ENCODE measurements around the gene C11orf91.
A peak's percentile ranks its signal among the peaks of the same experiment; 100 is the strongest.

C11orf91 gene

DNA sequence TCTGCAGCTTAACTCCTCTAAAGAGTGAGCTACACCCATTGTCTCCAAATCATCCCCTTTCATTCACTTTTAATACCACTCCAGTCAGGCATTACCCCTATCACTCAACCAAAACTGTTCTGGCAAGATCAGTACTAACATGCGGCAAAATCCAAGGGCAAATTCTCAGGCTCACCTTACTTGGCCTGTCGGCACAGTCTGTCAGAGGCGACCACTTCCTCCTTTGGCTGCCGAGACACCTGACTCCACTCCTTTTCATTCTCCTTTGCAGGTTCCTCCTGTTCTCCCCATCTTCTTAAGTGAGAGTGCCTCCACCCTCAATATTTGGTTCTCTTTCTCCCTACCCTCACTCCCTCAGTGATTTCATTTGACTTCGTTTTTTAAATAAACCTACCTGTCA lies 4.2 kb downstream of the C11orf91 start:
- WGBS (ENCODE audit: extremely low coverage, insufficient coverage, insufficient read length), result no CpG with 5 or more reads among the region's 5 CpGs
- Histone ChIP-seq H3K36me3 (ENCODE audit: control insufficient read depth in 1 of 2, insufficient read depth in 2 of 2, low read length in 2 of 2) (no peaks in the 10 kb centered on the region), H2BK12ac (ENCODE audit: low read length) (no peak overlapping the region), H3K27ac (ENCODE audit: low read depth, low read length) (no peak overlapping the region), H4K12ac (ENCODE audit: low read depth, low read length) (no peak overlapping the region), H3K23ac (ENCODE audit: low read length) (no peak overlapping the region), H3K4me1 (ENCODE audit: control insufficient read depth in 1 of 2, insufficient read depth in 2 of 2, low read length in 2 of 2) (peaks cover 20 to 31% of the 10 kb centered on the region in 2 experiments), H3K79me1 (ENCODE audit: low read length) (peaks cover 20% of the 10 kb centered on the region), H3K14ac (ENCODE audit: low read length) (no peak overlapping the region), H4K91ac (ENCODE audit: low read depth, low read length) (no peak overlapping the region), H3K27me3 (ENCODE audit: insufficient read depth, low read length) (no peaks in the 10 kb centered on the region), H2BK5ac (ENCODE audit: low read depth, low read length, poor library complexity) (no peak overlapping the region), H3K4me2 (ENCODE audit: low read length) (no peak overlapping the region), H3K79me2 (ENCODE audit: control insufficient read depth, insufficient read depth, low read length, poor library complexity) (no peaks in the 10 kb centered on the region), H4K8ac (ENCODE audit: low read depth, low read length) (no peak overlapping the region), H2AK5ac (ENCODE audit: low read length) (no peak overlapping the region), H3K18ac (ENCODE audit: low read length) (no peak overlapping the region), H3K9ac (ENCODE audit: low read length) (no peak overlapping the region), H3K9me3 (ENCODE audit: insufficient read depth, low read depth, low read length) (no peaks in the 10 kb centered on the region), H3K4ac (ENCODE audit: low read depth, low read length) (no peak overlapping the region), H2BK120ac (ENCODE audit: insufficient read depth, low read length, poor library complexity) (no peak overlapping the region), H2AFZ (ENCODE audit: insufficient read depth, low read length, poor library complexity) (no peak overlapping the region), H3K4me3 (ENCODE audit: low read depth, low read length) (no peak overlapping the region)
- DNase-seq, result no peak

DNA sequence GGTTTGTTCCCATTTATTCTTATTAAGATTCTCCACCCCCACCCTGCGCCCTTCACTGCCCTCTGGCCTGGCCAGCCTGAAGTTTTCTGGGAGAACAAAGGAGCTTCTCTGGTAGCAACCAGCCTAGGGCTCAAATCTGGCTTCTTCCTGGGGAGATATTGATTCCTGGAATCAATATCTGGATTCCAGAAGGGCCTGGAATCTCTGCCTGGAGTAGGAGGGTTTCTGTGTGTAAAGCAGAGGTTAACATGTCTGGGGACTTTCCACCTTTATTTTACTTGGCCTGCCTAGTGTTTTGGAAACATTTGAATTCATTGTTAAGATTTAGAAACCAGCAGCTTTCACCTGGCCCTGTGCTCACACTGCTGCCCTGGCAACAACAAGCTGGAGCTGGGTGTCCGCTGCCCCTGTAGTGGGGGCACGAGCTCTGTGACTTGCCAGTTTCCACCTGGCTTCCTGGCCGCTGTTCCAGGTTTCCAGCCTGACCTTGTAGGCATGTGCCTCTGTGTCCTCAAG lies 5.5 kb downstream of the C11orf91 start:
- H2BK120ac ChIP-seq (ENCODE audit: insufficient read depth, low read length, poor library complexity), result no peak overlapping the region
- no peak overlapping the region for H3K27ac ChIP-seq (ENCODE audit: low read depth, low read length)
- WGBS (ENCODE audit: extremely low coverage, insufficient coverage, insufficient read length), result no CpG with 5 or more reads among the region's 4 CpGs
- H3K9ac ChIP-seq (ENCODE audit: low read length), result no peak overlapping the region
- peak overlapping the region; percentile 26 for H4K91ac ChIP-seq (ENCODE audit: low read depth, low read length)
- H3K18ac ChIP-seq (ENCODE audit: low read length), result no peak overlapping the region
- peaks cover 26 to 32% of the 10 kb centered on the region in 2 experiments for H3K4me1 ChIP-seq (ENCODE audit: control insufficient read depth in 1 of 2, insufficient read depth in 2 of 2, low read length in 2 of 2)
- no peak overlapping the region for H3K4me2 ChIP-seq (ENCODE audit: low read length)
- no peak overlapping the region for H3K4ac ChIP-seq (ENCODE audit: low read depth, low read length)
- peaks cover 21% of the 10 kb centered on the region for H3K79me1 ChIP-seq (ENCODE audit: low read length)
- H3K79me2 ChIP-seq (ENCODE audit: control insufficient read depth, insufficient read depth, low read length, poor library complexity), result peaks cover 4% of the 10 kb centered on the region
- H3K4me3 ChIP-seq (ENCODE audit: low read depth, low read length), result no peak overlapping the region
- no peak overlapping the region for H2AFZ ChIP-seq (ENCODE audit: insufficient read depth, low read length, poor library complexity)
- no peak overlapping the region for H4K12ac ChIP-seq (ENCODE audit: low read depth, low read length)
- no peak overlapping the region for H3K23ac ChIP-seq (ENCODE audit: low read length)
- H2BK12ac ChIP-seq (ENCODE audit: low read length), result peak overlapping the region; percentile 46
- peak overlapping the region; percentile 49 for H3K14ac ChIP-seq (ENCODE audit: low read length)
- no peaks in the 10 kb centered on the region for H3K9me3 ChIP-seq (ENCODE audit: insufficient read depth, low read depth, low read length)
- H2BK5ac ChIP-seq (ENCODE audit: low read depth, low read length, poor library complexity), result no peak overlapping the region
- no peak for DNase-seq
- H3K36me3 ChIP-seq (ENCODE audit: control insufficient read depth in 1 of 2, insufficient read depth in 2 of 2, low read length in 2 of 2), result no peaks in the 10 kb centered on the region
- H2AK5ac ChIP-seq (ENCODE audit: low read length), result peak overlapping the region; percentile 40
- no peaks in the 10 kb centered on the region for H3K27me3 ChIP-seq (ENCODE audit: insufficient read depth, low read length)
- H4K8ac ChIP-seq (ENCODE audit: low read depth, low read length), result no peak overlapping the region

DNA sequence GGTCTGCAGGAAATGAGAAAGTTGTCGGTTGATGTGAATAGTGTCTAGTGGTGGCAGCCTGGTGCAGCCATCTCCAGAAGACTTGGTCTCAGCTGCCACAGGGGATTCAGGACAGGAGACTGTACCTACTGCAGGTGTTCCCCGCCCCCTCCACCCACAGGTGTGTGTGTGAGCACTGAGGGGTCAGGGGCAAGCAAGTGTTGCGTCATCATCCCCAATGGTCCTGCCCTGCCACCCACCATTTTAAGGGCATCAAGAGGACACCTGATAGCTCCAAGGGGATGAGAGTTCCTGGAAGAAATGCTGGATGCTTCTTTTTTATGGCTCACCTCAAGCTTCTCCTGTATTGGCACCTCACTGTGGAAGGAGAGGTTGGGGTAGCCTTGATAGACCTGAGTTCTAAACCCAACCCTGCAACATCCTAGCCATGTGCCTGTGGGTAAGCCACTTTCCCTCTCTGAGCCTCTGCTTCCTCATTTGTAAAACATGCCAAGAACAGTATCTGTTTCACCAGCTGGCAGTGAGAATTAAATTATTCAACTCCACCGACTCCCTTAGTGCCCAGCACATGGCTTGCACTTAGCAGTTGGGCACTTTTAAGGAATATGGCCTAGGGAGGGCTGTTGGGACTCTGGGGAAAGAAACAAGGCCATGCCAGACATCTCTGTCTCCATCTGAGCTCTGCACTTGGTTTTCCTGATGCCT lies 6.1 kb downstream of the C11orf91 start:
- no peak overlapping the region for H2AK5ac ChIP-seq (ENCODE audit: low read length)
- no peak overlapping the region for H3K23ac ChIP-seq (ENCODE audit: low read length)
- WGBS (ENCODE audit: extremely low coverage, insufficient coverage, insufficient read length), result no CpG with 5 or more reads among the region's 4 CpGs
- H2BK12ac ChIP-seq (ENCODE audit: low read length), result peak overlapping the region; percentile 25
- peaks cover 4% of the 10 kb centered on the region for H3K79me2 ChIP-seq (ENCODE audit: control insufficient read depth, insufficient read depth, low read length, poor library complexity)
- no peak overlapping the region for H3K4me2 ChIP-seq (ENCODE audit: low read length)
- H3K4me3 ChIP-seq (ENCODE audit: low read depth, low read length), result no peak overlapping the region
- H4K91ac ChIP-seq (ENCODE audit: low read depth, low read length), result no peak overlapping the region
- no peak overlapping the region for H4K8ac ChIP-seq (ENCODE audit: low read depth, low read length)
- H3K36me3 ChIP-seq (ENCODE audit: control insufficient read depth in 1 of 2, insufficient read depth in 2 of 2, low read length in 2 of 2), result no peaks in the 10 kb centered on the region
- H2AFZ ChIP-seq (ENCODE audit: insufficient read depth, low read length, poor library complexity), result no peak overlapping the region
- H3K79me1 ChIP-seq (ENCODE audit: low read length), result peaks cover 22% of the 10 kb centered on the region
- H3K4me1 ChIP-seq (ENCODE audit: control insufficient read depth in 1 of 2, insufficient read depth in 2 of 2, low read length in 2 of 2), result peaks cover 27 to 33% of the 10 kb centered on the region in 2 experiments
- DNase-seq, result no peak
- peak overlapping the region; percentile 9 for H3K14ac ChIP-seq (ENCODE audit: low read length)
- no peak overlapping the region for H3K18ac ChIP-seq (ENCODE audit: low read length)
- H3K9me3 ChIP-seq (ENCODE audit: insufficient read depth, low read depth, low read length), result no peaks in the 10 kb centered on the region
- no peaks in the 10 kb centered on the region for H3K27me3 ChIP-seq (ENCODE audit: insufficient read depth, low read length)
- H3K9ac ChIP-seq (ENCODE audit: low read length), result no peak overlapping the region
- no peak overlapping the region for H3K27ac ChIP-seq (ENCODE audit: low read depth, low read length)
- H2BK120ac ChIP-seq (ENCODE audit: insufficient read depth, low read length, poor library complexity), result no peak overlapping the region
- H2BK5ac ChIP-seq (ENCODE audit: low read depth, low read length, poor library complexity), result no peak overlapping the region
- H4K12ac ChIP-seq (ENCODE audit: low read depth, low read length), result no peak overlapping the region
- no peak overlapping the region for H3K4ac ChIP-seq (ENCODE audit: low read depth, low read length)

DNA sequence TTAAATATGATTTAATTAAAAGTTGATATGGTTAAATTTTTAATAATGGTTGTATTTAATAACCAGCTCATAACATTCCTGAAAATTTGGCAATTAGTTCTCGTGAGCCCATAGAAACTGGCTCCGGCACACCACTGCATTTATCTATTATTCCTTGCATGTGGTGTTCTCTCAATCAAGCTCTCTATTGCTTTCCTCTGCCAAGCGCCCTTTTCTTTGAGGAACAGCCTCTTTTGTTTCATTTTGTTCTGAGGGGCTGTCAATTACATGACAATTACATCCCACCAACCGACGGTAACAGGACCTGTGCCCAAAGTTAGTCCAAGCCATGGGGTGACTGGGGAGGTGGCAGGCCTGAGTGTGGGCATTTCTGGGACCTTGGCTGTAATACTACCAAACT lies 8.1 kb downstream of the C11orf91 start:
- no peak overlapping the region for H3K4ac ChIP-seq (ENCODE audit: low read depth, low read length)
- no peak for DNase-seq
- WGBS (ENCODE audit: extremely low coverage, insufficient coverage, insufficient read length), result no CpG with 5 or more reads among the region's 5 CpGs

More for the DNA sequence above, 8.1 kb downstream of the C11orf91 start:
- Histone ChIP-seq H4K91ac (ENCODE audit: low read depth, low read length) (peak overlapping the region; percentile 64), H3K79me2 (ENCODE audit: control insufficient read depth, insufficient read depth, low read length, poor library complexity) (peaks cover 4% of the 10 kb centered on the region), H3K4me3 (ENCODE audit: low read depth, low read length) (no peak overlapping the region), H3K14ac (ENCODE audit: low read length) (peak overlapping the region; percentile 71), H2AFZ (ENCODE audit: insufficient read depth, low read length, poor library complexity) (no peak overlapping the region), H3K9ac (ENCODE audit: low read length) (no peak overlapping the region), H3K27me3 (ENCODE audit: insufficient read depth, low read length) (no peaks in the 10 kb centered on the region), H3K4me1 (ENCODE audit: control insufficient read depth in 1 of 2, insufficient read depth in 2 of 2, low read length in 2 of 2) (peaks cover 27 to 33% of the 10 kb centered on the region in 2 experiments), H4K8ac (ENCODE audit: low read depth, low read length) (no peak overlapping the region), H3K27ac (ENCODE audit: low read depth, low read length) (peak overlapping the region; percentile 14), H3K36me3 (ENCODE audit: control insufficient read depth in 1 of 2, insufficient read depth in 2 of 2, low read length in 2 of 2) (no peaks in the 10 kb centered on the region), H2AK5ac (ENCODE audit: low read length) (peak overlapping the region; percentile 65), H2BK12ac (ENCODE audit: low read length) (peak overlapping the region; percentile 96), H2BK120ac (ENCODE audit: insufficient read depth, low read length, poor library complexity) (peak overlapping the region; percentile 91), H3K9me3 (ENCODE audit: insufficient read depth, low read depth, low read length) (no peaks in the 10 kb centered on the region), H3K18ac (ENCODE audit: low read length) (peak overlapping the region; percentile 64), H3K79me1 (ENCODE audit: low read length) (peaks cover 24% of the 10 kb centered on the region), H3K4me2 (ENCODE audit: low read length) (no peak overlapping the region), H2BK5ac (ENCODE audit: low read depth, low read length, poor library complexity) (peak overlapping the region; percentile 54), H4K12ac (ENCODE audit: low read depth, low read length) (no peak overlapping the region), H3K23ac (ENCODE audit: low read length) (no peak overlapping the region)

Measured in trophoblast cell (in vitro differentiated cells and primary cell).